Gastroesophageal sphincter (tissue), 3 donors: ENCODE measurements around the gene GNAO1.

Experiments
- POLR2A ChIP-seq, 2 donors: fragments of 450-650 bp; IDR thresholded peaks; one replicate each; pipeline ENCODE4 v1.6.1; 2017; ENCODE audit warnings: antibody characterized with exemption in 2 of 2, mild to moderate bottlenecking in 2 of 2, moderate library complexity in 1 of 2
- POLR2AphosphoS5 ChIP-seq: sonication (generic); formaldehyde crosslinking; IDR thresholded peaks from one replicate; pipeline ENCODE4 v1.6.1; 2017; ENCODE audit warnings: antibody characterized with exemption
- TF ChIP-seq, protein P1 (sequence below), 4 experiments: fragments of 200-600 bp in 2 of 4; fragments of 450-650 bp in 2 of 4; sonication (generic) in 1 of 4; IDR thresholded peaks; one replicate each; pipeline ENCODE4 v1.5.1; 2017 to 2019; ENCODE audit warnings: antibody characterized with exemption in 4 of 4, mild to moderate bottlenecking in 2 of 4, moderate library complexity in 2 of 4

DNA sequence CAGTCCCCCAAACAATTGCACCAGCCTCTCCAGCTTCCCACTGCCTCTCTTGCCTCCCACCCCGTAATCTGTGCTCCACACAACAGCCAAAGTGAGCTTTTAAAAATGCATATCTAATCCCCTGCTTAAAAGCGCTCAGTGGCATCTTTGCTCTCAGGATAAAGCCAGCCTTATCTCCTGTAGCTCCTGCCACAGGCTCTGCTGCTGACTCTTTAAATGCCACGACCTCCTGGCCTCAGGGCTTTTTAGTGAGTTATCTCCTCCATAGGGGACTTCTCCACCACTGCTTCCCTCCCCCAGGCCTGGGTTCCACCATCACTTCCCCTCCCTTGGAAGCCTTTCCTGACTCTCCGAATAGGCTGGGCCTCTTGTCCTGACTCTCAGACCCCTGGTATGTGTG, 98.6 kb downstream of the GNAO1 start:
- no peak for TF ChIP-seq POLR2AphosphoS5
- no peak for TF ChIP-seq POLR2A (IDR thresholded peaks at IDR 0.05)
- TF ChIP-seq, protein P1, sequence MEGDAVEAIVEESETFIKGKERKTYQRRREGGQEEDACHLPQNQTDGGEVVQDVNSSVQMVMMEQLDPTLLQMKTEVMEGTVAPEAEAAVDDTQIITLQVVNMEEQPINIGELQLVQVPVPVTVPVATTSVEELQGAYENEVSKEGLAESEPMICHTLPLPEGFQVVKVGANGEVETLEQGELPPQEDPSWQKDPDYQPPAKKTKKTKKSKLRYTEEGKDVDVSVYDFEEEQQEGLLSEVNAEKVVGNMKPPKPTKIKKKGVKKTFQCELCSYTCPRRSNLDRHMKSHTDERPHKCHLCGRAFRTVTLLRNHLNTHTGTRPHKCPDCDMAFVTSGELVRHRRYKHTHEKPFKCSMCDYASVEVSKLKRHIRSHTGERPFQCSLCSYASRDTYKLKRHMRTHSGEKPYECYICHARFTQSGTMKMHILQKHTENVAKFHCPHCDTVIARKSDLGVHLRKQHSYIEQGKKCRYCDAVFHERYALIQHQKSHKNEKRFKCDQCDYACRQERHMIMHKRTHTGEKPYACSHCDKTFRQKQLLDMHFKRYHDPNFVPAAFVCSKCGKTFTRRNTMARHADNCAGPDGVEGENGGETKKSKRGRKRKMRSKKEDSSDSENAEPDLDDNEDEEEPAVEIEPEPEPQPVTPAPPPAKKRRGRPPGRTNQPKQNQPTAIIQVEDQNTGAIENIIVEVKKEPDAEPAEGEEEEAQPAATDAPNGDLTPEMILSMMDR (IDR thresholded peaks at IDR 0.05) = no peak
